Ectodermal cell (in vitro differentiated cells): ENCODE measurements around the gene TTPAL.

ENCODE experiments used
- H3K27ac ChIP-seq: 2 replicates; pipeline ENCODE4 v1.7.0; 2013; ENCODE audit warnings: mild to moderate bottlenecking, low read depth, low read length; ENCODE audit not compliant: insufficient read depth, poor library complexity, severe bottlenecking
- H3K27me3 ChIP-seq: 2 replicates; pipeline ENCODE4 v1.7.0; 2013; ENCODE audit warnings: mild to moderate bottlenecking, low read length; ENCODE audit not compliant: insufficient read depth, control insufficient read depth, poor library complexity, severe bottlenecking
- H3K36me3 ChIP-seq: one replicate; pipeline ENCODE4 v1.7.0; 2013; ENCODE audit warnings: low read length; ENCODE audit not compliant: control insufficient read depth, insufficient read depth
- H3K4me1 ChIP-seq: one replicate; pipeline ENCODE4 v1.7.0; 2013; ENCODE audit warnings: low read length; ENCODE audit not compliant: control insufficient read depth, insufficient read depth
- H3K4me3 ChIP-seq: 2 replicates; pipeline ENCODE4 v1.7.0; 2013; ENCODE audit warnings: low read depth, low read length, control low read depth; ENCODE audit not compliant: insufficient read depth
- H3K9me3 ChIP-seq: 2 replicates; pipeline ENCODE4 v1.7.0; 2013; ENCODE audit warnings: mild to moderate bottlenecking, low read length, moderate library complexity; ENCODE audit not compliant: control insufficient read depth
- WGBS, 2 experiments: methylation state at CpG; one replicate each; pipeline ENCODE4 v1.1.7; 2013; ENCODE audit warnings: missing lambda C conversion rate in 2 of 2; 5-methylcytosine and 5-hydroxymethylcytosine counted together

Gene TTPAL

GRCh38 chr20:44495802-44496481 lies 20.3 kb downstream of the TTPAL start:
- Histone ChIP-seq H3K4me3 (no peak overlapping the region), H3K27me3 (no peaks in the 10 kb centered on the region), H3K4me1 (no peaks in the 10 kb centered on the region), H3K36me3 (peaks cover 20% of the 10 kb centered on the region), H3K9me3 (no peaks in the 10 kb centered on the region), H3K27ac (no peak overlapping the region)
- WGBS, 2 experiments, result 92 to 94% methylated on average over 3 of the region's 3 CpGs

GRCh38 chr20:44496976-44497375 lies 21.3 kb downstream of the TTPAL start:
- Histone ChIP-seq H3K9me3 (no peaks in the 10 kb centered on the region), H3K4me3 (no peak overlapping the region), H3K4me1 (no peaks in the 10 kb centered on the region), H3K36me3 (peaks cover 21% of the 10 kb centered on the region), H3K27ac (no peak overlapping the region), H3K27me3 (no peaks in the 10 kb centered on the region)
- 89 to 92% methylated on average over 3 of the region's 3 CpGs for WGBS, 2 experiments

GRCh38 chr20:44497761-44498160 lies 22.1 kb downstream of the TTPAL start:
- H3K36me3 ChIP-seq, result peaks cover 20% of the 10 kb centered on the region
- no peaks in the 10 kb centered on the region for H3K4me1 ChIP-seq
- H3K27ac ChIP-seq, result no peak overlapping the region
- H3K4me3 ChIP-seq, result no peak overlapping the region
- H3K27me3 ChIP-seq, result no peaks in the 10 kb centered on the region
- H3K9me3 ChIP-seq, result no peaks in the 10 kb centered on the region
- 92 to 95% methylated on average over 3 of the region's 3 CpGs for WGBS, 2 experiments

GRCh38 chr20:44500221-44500620 lies 24.5 kb downstream of the TTPAL start:
- no peak overlapping the region for H3K4me3 ChIP-seq
- H3K4me1 ChIP-seq, result no peaks in the 10 kb centered on the region
- peaks cover 33% of the 10 kb centered on the region for H3K36me3 ChIP-seq
- H3K27me3 ChIP-seq, result no peaks in the 10 kb centered on the region
- 93 to 94% methylated on average over 3 of the region's 3 CpGs for WGBS, 2 experiments
- no peak overlapping the region for H3K27ac ChIP-seq
- no peaks in the 10 kb centered on the region for H3K9me3 ChIP-seq

GRCh38 chr20:44501448-44501847 lies 25.8 kb downstream of the TTPAL start:
- WGBS, 2 experiments, result 95 to 98% methylated on average over 5 of the region's 5 CpGs
- H3K4me1 ChIP-seq, result no peaks in the 10 kb centered on the region
- no peaks in the 10 kb centered on the region for H3K27me3 ChIP-seq
- no peak overlapping the region for H3K4me3 ChIP-seq
- H3K27ac ChIP-seq, result no peak overlapping the region
- H3K9me3 ChIP-seq, result no peaks in the 10 kb centered on the region
- H3K36me3 ChIP-seq, result peaks cover 33% of the 10 kb centered on the region

GRCh38 chr20:44502968-44503367 lies 27.3 kb downstream of the TTPAL start:
- H3K36me3 ChIP-seq, result peaks cover 33% of the 10 kb centered on the region
- no peaks in the 10 kb centered on the region for H3K9me3 ChIP-seq
- no peak overlapping the region for H3K4me3 ChIP-seq
- H3K27ac ChIP-seq, result no peak overlapping the region
- no peaks in the 10 kb centered on the region for H3K4me1 ChIP-seq
- H3K27me3 ChIP-seq, result no peaks in the 10 kb centered on the region
- no CpG with 5 or more reads among the region's 1 CpG for WGBS, 2 experiments

- H3K27ac ChIP-seq, result no peak overlapping the region
- peaks cover 39% of the 10 kb centered on the region for H3K36me3 ChIP-seq
- no peaks in the 10 kb centered on the region for H3K27me3 ChIP-seq
- no peak overlapping the region for H3K4me3 ChIP-seq
- H3K9me3 ChIP-seq, result no peaks in the 10 kb centered on the region
- no peaks in the 10 kb centered on the region for H3K4me1 ChIP-seq
- WGBS, 2 experiments, result 97 to 100% methylated on average over 6 of the region's 6 CpGs
Observed at GRCh38 chr20:44504402-44505307, 29.0 kb downstream of the TTPAL start.

GRCh38 chr20:44509762-44510161 lies 34.1 kb downstream of the TTPAL start:
- H3K36me3 ChIP-seq, result peaks cover 18% of the 10 kb centered on the region
- H3K4me3 ChIP-seq, result no peak overlapping the region

GRCh38 chr20:44513871-44514270 lies 38.2 kb downstream of the TTPAL start:
- Histone ChIP-seq H3K4me3 (no peak overlapping the region), H3K36me3 (peaks cover 14% of the 10 kb centered on the region), H3K9me3 (no peaks in the 10 kb centered on the region), H3K4me1 (no peaks in the 10 kb centered on the region), H3K27me3 (no peaks in the 10 kb centered on the region), H3K27ac (no peak overlapping the region)
- 95 to 96% methylated on average over 10 of the region's 10 CpGs for WGBS, 2 experiments

More at GRCh38 chr20:44509762-44510161, 34.1 kb downstream of the TTPAL start:
- WGBS, 2 experiments, result 84 to 95% methylated on average over 3 to 4 of the region's 4 CpGs
- Histone ChIP-seq H3K9me3 (no peaks in the 10 kb centered on the region), H3K4me1 (no peaks in the 10 kb centered on the region), H3K27ac (no peak overlapping the region), H3K27me3 (no peaks in the 10 kb centered on the region)

GRCh38 chr20:44516491-44516890 lies 40.8 kb downstream of the TTPAL start:
- H3K4me1 ChIP-seq, result peaks cover 7% of the 10 kb centered on the region
- H3K9me3 ChIP-seq, result no peaks in the 10 kb centered on the region
- no peak overlapping the region for H3K27ac ChIP-seq
- no peak overlapping the region for H3K4me3 ChIP-seq
- no peaks in the 10 kb centered on the region for H3K27me3 ChIP-seq
- H3K36me3 ChIP-seq, result no peaks in the 10 kb centered on the region
- 81% methylated on average over 7 of the region's 7 CpGs for WGBS, 2 experiments
